HG02571 (cell line): Measurements from ENCODE around the gene FCGR3A.
"Not testable (repeated sequence)": the region's sequence is repeated elsewhere in the genome, so short reads cannot be mapped to it uniquely, and the experiment has no call there.

Experiments used
- ATAC-seq: cut with Tn5 transposase; IDR thresholded peaks from one replicate; pipeline ENCODE4 v1.9.1; 2021; ENCODE audit warnings: mild to moderate bottlenecking, moderate library complexity; ENCODE audit not compliant: unreplicated experiment

The FCGR3A gene

DNA sequence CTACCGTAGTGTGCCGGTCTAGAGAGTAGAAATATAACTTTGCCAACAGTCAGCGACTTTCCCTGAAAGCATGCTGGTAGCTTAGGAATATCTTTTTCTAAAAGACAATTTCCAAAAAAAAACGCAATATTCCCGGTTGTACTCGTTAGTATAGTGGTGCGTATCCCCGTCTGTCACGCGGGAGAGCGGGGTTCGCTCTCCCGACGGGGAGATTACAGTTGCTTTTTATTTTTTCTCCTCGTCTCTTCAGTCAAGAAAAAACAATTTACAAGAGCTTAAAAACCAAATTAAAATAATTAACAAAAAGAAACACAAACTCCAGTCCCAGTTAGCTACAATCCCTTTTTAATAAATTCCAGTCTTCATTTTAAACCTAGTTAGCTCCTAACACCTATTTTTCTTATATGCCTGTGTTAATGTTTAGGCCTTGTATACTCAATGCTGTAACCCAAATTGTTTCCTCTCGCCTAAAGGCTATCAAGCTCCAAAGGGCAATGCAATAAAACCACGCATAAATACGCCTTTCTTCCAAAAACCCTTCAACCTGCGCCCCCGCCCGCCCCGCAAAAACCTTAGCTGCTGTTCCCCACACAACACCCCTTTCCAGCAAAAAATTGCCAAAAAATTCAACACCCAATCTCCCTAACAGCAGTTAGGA is 17.5 kb downstream of the FCGR3A start:
- ATAC-seq: no peak

DNA sequence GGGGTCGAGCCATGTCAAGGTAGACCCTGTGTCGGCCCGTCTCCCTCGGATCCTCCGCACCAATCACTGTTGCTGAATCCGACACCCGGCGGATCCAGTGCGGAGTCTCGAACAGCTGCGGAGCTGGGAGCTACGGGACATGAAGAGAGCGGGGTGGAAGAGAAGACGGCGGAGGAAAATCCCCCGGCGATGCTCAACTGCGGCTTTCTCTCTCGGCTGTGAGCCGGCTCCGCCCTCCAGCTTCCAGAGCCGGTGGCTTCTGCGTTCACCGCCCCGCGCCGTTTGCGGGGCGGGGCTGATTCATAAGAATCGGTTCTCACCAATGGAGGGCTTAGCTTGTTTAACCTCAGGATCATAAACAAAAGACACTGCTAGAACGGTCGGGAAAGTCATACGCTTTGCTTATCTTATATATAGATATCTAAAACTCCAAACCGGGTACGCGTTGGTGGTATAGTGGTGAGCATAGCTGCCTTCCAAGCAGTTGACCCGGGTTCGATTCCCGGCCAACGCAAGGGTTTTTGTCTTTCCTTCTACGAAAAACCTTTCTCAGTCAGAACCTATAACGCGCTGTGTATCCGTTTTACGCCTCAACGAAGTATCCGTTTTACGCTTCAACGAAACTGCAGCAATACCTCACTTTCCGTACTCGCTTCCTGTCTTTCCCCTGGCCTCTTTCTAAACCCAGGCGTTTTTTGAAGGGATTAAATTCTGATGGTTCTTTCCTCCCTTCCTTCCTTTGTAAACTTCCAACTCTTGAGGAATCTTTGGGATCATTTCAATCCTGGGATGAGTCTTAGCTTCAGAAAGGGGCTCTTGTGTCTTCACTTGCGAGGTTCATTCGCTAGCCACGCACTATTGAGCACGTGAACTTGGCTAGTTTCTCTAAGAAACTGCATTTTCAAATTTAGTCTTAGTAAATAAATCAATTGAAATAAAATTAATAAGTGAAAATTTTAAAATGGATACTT is 18.7 kb downstream of the FCGR3A start:
- peak; percentile 72 for ATAC-seq

DNA sequence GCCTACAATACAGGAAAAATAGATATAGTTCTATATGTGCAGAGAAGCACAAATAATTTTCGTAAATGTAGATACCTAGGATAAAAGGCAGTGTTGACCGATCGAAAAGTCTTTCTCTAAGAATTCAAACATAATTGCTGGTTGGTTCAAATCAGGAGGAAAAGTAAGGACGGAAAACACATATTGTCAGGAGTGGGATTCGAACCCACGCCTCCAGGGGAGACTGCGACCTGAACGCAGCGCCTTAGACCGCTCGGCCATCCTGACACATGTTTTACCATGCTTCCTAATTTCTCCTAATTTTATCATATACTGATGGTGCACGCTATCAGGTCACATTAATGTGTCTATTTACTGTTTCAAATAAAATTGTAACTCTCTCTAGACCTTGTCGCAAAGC is 19.5 kb downstream of the FCGR3A start:
- peak; percentile 36 for ATAC-seq

DNA sequence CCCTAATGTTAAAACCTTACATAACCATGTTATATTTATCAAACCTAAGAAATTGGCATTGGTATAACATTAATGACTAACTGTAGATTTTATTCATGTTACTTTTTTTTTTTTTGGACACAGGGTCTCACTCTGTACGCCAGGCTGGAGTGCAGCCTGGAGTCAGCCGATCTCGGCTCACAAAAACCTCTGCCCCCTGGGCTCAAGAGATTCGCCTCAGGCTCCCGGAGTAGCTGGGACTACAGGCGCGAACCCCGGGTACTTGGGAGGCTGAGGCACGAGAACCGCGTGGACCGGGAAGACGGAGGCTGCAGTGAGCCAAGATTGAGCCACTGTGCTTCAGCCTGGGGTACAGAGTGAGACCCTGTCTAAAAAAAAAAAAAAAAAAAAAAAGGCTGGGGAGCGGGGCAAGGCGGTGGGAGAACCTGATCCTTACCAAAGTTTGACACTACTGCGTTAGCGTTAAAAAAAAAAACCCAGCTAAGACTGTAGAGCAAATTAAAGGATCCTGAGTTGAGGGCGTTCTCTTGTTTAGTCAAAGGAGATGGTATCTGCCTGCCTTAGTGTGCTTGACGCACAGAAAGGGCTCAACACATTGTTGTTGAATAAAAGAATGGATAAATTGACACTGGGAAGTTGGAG is 20.0 kb downstream of the FCGR3A start:
- not testable (repeated sequence) for ATAC-seq

DNA sequence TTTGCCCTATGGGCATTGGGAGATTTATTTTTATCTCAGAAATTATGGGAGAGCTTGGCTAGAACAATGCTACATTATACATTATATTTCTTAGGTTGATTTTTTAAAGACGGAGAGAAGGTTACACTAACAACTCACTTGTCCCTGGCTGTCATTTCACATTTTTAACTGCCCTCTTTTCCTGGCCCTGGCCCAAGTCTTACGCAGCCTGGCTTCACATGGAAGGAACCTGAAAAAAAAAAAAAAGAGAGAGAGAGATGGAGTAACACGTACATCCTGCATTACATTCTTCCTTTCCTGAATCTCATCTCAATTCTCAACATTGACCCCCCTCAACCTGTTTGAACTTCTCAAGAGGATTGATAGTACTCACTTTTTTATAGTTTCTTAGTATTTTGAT is 21.1 kb downstream of the FCGR3A start:
- ATAC-seq: not testable (repeated sequence)

DNA sequence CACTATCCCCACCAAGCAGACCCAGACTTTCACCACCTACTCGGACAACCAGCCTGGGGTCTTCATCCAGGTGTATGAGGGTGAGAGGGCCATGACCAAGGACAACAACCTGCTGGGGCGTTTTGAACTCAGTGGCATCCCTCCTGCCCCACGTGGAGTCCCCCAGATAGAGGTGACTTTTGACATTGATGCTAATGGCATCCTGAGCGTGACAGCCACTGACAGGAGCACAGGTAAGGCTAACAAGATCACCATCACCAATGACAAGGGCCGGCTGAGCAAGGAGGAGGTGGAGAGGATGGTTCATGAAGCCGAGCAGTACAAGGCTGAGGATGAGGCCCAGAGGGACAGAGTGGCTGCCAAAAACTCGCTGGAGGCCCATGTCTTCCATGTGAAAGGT is 23.7 kb downstream of the FCGR3A start:
- ATAC-seq: not testable (repeated sequence)

DNA sequence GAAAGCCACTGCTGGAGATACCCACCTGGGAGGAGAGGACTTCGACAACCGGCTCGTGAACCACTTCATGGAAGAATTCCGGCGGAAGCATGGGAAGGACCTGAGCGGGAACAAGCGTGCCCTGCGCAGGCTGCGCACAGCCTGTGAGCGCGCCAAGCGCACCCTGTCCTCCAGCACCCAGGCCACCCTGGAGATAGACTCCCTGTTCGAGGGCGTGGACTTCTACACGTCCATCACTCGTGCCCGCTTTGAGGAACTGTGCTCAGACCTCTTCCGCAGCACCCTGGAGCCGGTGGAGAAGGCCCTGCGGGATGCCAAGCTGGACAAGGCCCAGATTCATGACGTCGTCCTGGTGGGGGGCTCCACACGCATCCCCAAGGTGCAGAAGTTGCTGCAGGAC is 24.3 kb downstream of the FCGR3A start:
- ATAC-seq: not testable (repeated sequence)

DNA sequence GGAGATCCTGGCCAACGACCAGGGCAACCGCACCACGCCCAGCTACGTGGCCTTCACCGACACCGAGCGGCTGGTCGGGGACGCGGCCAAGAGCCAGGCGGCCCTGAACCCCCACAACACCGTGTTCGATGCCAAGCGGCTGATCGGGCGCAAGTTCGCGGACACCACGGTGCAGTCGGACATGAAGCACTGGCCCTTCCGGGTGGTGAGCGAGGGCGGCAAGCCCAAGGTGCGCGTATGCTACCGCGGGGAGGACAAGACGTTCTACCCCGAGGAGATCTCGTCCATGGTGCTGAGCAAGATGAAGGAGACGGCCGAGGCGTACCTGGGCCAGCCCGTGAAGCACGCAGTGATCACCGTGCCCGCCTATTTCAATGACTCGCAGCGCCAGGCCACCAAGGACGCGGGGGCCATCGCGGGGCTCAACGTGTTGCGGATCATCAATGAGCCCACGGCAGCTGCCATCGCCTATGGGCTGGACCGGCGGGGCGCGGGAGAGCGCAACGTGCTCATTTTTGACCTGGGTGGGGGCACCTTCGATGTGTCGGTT is 24.8 kb downstream of the FCGR3A start:
- ATAC-seq: not testable (repeated sequence)

DNA sequence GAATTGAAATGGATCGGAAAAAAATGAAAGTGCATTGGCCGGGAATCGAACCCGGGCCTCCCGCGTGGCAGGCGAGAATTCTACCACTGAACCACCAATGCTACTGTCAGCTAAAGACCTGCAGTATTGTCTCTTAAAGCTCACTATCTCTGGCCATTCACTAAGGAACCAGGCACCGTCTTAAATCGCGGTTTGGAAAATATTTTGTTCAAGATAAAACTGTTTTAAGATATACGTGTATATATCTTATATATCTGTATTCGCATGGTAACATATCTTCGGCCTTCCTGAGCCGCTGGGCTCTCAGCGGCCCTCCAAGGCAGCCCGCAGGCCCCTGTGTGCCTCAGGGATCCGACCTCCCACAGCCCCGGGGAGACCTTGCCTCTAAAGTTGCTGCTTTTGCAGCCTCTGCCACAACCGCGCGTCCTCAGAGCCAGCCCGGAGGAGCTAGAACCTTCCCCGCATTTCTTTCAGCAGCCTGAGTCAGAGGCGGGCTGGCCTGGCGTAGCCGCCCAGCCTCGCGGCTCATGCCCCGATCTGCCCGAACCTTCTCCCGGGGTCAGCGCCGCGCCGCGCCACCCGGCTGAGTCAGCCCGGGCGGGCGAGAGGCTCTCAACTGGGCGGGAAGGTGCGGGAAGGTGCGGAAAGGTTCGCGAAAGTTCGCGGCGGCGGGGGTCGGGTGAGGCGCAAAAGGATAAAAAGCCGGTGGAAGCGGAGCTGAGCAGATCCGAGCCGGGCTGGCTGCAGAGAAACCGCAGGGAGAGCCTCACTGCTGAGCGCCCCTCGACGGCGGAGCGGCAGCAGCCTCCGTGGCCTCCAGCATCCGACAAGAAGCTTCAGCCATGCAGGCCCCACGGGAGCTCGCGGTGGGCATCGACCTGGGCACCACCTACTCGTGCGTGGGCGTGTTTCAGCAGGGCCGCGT is 25.5 kb downstream of the FCGR3A start, which contains the start of gene HSPA6:
Gene HSPA6 (plus strand): TSS at position 724 of the 925 bp plus-strand sequence. CDS start 119 bp downstream, at position 843.
- ATAC-seq: not testable (repeated sequence)

DNA sequence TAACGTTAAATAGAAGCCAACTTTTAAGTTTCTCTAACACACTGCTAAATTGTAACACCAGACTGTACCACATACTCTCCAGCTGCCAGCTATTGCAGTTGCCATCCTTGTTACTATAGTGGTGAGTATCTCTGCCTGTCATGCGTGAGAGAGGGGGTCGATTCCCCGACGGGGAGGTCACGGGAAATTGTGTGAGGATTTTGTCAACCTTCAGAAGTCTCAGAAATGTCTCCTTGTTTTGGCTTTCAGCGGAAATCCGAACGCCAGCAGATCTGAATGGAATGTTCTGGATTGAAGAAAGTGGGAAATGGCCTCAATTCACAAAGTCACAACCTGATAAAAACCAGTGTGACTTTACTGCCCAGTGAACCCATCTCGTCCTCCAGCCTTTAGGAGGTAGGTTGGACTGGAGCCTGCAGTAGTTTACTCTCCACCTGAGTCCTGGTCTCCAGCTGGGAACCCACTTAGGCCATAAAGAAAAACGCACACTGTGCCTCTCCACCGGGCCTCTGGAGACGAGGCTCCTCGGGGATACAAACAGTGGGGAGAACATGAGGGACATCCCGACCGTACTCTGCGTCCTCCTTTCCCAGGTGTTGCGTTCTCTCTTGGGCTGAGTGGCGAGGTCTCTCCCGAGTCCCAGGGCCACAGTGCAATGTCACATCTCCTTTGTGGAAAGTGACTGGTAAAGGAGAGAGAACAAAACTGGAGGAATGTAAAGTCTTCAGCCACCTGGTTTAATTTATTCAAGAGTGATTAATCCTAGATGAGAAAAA is 26.4 kb downstream of the FCGR3A start:
- not testable (repeated sequence) for ATAC-seq

DNA sequence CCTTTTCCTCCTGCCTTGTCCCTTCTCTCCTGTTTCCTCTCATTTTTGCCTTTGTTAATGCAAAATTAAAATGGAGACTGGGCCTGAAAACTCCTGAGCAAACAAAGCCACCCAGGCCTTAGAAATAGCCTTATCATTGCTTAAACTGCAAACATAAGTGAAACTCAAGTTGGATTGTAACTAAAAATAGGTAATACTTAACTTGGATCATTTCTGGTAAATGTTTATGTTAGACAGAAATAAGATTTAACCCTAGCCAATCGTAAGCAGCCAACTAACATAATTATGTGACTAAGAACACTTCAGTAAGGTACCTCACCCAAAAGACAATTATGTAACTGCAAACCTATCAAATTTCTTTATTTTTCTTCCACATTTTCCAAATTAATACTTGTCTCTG is 35.7 kb downstream of the FCGR3A start:
- not testable (repeated sequence) for ATAC-seq

DNA sequence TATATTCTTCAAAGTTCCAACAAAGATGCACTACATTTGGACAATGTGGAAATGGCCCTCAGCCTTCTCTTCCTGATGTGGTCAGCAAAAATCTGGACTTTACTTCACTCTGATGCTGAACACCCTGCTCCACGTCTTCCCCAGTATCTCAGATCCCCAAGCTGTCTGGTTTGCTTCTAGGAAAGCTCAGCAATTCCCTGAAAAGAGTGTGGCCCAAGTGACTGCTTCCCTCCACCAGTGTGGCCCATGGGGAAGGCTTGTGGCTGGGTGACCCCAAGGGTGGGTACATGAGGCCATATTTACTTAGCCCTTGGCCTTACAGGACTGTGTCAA is 36.2 kb downstream of the FCGR3A start:
- not testable (repeated sequence) for ATAC-seq

DNA sequence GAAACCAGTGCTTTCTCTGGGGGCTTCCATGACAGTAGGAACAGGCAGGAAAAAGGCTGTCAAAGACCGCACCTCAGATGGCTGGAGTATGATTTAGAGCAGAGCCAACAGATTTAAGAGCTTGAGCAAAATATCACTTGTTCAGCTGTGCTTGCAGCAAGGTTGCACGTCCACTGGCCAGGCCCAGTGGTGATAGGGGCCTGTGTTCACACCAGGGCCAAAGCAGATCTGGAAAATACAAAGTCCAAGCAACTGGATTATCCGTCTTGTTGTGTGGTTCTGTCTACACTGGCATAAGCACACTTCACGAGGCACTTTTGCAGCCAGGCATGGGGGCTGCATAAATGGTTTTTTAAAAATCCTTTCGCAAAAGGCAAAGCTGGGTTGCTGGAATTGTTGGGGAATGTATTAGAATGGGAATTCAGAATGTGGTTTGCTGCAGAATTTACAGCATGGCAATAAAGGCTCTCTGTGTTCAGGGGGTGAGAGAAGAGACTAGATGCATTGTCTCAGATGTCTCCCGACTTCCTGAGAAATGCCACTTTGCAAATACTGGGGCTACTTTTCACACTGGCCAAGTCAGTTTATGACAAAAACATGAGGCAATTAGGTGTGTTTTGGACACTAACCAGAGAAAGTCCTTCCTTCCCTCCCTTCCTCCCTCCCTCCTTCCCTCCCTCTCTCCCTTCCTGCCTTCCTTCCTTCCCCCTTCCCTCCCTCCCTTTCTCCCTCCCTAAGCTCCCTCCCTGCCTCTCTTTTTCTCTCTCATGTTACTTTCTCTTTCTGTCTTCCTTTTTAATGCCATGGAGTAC is 36.8 kb downstream of the FCGR3A start:
- not testable (repeated sequence) for ATAC-seq

DNA sequence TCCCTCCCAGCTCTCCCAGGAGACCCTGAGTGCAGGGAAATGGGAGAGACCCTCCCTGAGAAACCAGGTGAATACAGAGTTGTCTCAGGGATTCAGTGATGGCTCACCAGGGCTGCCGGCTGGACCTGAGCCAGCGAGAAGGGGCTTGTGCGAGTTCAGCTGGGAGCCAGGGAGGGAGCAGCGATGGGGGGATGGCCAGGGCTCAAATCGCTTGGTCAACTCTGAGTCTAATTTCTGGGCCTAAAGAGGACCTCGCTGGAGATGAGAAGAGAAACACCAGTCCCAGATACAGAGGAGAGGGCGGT is 37.9 kb downstream of the FCGR3A start:
- ATAC-seq: no peak

DNA sequence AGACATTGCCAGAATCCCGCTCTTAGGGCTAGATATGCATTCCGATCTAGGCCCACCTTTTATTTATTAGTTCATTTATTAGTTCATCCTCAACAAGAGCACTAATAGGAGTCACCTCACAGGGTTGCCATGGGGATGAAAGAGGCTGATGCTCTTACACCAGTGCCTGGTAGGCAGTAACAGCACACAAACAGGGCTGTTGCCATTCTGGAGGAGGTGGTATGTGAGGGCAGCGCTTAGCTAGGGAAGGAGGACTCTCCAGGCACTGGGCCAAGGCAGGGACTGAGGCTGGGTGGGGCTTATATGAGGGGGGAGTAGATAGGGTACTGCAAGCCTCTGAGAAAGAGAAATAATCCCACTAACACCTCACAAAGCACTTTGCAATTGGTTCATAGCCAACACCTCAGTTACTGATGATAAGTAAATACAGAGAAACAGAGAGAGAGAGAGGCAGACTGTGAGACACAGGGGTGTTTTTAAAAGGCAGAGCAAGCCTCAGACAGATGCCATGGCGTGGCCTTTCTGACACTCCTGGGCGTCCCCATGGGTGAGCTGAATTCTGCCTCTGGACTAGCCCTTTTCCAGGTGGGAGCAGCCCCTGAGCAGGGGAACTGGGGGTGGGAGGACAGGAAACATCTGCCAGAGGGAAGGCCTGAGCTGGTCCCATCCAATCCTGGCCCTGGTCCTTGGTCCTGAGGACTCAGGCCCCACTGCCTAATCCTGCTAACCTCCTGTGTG is 38.4 kb downstream of the FCGR3A start:
- no peak for ATAC-seq

DNA sequence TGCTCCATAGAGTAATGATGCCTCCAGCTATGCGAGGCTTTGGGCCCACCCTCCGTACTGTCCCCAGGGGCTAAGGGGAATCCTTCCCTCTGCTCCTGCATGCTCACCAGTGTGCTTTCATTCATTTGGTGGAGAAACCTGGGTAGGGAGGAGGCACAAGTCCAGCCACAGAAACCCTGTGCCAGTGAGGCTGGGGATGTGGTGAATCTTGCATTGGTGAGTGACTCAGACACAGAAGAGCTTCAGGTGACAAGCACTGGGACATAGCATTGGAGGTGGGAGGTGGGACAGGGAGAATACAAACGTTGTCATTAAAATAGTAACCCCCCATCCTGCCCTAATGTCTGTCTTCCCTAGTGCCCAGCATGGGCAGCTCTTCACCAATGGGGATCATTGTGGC is 39.1 kb downstream of the FCGR3A start:
- no peak for ATAC-seq

DNA sequence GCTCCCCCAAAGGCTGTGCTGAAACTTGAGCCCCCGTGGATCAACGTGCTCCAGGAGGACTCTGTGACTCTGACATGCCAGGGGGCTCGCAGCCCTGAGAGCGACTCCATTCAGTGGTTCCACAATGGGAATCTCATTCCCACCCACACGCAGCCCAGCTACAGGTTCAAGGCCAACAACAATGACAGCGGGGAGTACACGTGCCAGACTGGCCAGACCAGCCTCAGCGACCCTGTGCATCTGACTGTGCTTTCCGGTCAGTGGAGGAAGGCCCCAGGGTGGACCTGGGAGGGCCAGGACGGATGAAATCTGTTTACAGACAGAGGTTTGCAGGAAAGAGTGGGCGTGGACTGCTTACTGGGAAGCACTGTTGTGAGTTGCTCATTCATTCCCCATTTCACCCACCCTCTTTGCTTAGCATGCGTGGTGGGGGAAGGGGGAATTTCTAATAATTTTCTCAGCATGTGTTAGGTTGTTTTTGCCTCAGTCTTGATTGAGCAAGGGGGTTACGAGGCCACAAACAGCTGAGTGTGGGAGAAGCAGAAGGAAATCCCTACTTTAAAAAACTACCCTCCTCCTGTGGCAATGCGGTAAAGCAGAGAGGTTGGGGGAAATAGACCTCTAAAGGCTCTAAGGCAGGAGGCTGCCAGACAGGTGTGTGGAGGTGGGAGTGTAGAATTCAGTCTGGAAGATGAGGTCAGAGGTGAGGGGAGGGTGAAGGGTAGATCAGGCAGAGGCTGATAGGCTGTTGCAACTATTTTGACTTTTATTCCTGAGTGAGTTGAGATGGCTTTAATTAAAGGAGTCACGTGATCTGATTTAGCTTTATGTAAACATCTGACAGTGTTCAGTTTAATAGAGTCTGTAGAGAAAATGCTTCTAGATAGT is 43.0 kb downstream of the FCGR3A start:
- no peak for ATAC-seq
